HG03575 (cell line): ENCODE results near the gene RALB.

ENCODE experiments used
- ATAC-seq: cut with Tn5 transposase; IDR thresholded peaks from one replicate; pipeline ENCODE4 v1.9.1; 2021; ENCODE audit not compliant: unreplicated experiment, insufficient number of reproducible peaks, low FRiP score; ENCODE audit errors: extremely low read depth

The RALB gene

GRCh38 chr2:120285056-120285455, 32.4 kb downstream of the RALB start:
- no peak for ATAC-seq

GRCh38 chr2:120287183-120288015, 34.7 kb downstream of the RALB start:
- ATAC-seq = peak; percentile 95

GRCh38 chr2:120288016-120288373, 35.3 kb downstream of the RALB start:
- ATAC-seq = no peak

GRCh38 chr2:120289221-120289906, 36.7 kb downstream of the RALB start:
- ATAC-seq = no peak

- no peak for ATAC-seq
These were observed 38.1 kb downstream of the RALB start for GRCh38 chr2:120290737-120291136.

GRCh38 chr2:120291401-120292311, 39.0 kb downstream of the RALB start:
- ATAC-seq = no peak

- no peak for ATAC-seq
These were observed 40.7 kb downstream of the RALB start for GRCh38 chr2:120293096-120294007.

- ATAC-seq = peak; percentile 86
These were observed 41.3 kb downstream of the RALB start for GRCh38 chr2:120294008-120294340.

GRCh38 chr2:120298173-120298835, 45.7 kb downstream of the RALB start:
- no peak for ATAC-seq

- no peak for ATAC-seq
These were observed 46.4 kb downstream of the RALB start for GRCh38 chr2:120299004-120299403.

- ATAC-seq = no peak
These were observed 46.9 kb downstream of the RALB start for GRCh38 chr2:120299561-120299960.

- no peak for ATAC-seq
These were observed 47.7 kb downstream of the RALB start for GRCh38 chr2:120300385-120300784.

GRCh38 chr2:120301284-120301683, 48.6 kb downstream of the RALB start:
- ATAC-seq = no peak

GRCh38 chr2:120302301-120302700, 49.6 kb downstream of the RALB start:
- no peak for ATAC-seq

GRCh38 chr2:120303177-120303576, 50.5 kb downstream of the RALB start:
- no peak for ATAC-seq

- no peak for ATAC-seq
These were observed 52.6 kb downstream of the RALB start for GRCh38 chr2:120305296-120305695.

GRCh38 chr2:120305937-120306490, 53.4 kb downstream of the RALB start:
- ATAC-seq = no peak

GRCh38 chr2:120307482-120307881, 54.8 kb downstream of the RALB start:
- ATAC-seq = no peak
